NCI-H526 (cell line): ENCODE data around the gene NOMO2.
"Not testable (repeated sequence)": the region's sequence is repeated elsewhere in the genome, so short reads cannot be mapped to it uniquely, and the experiment has no call there.

ENCODE experiments used
- DNase-seq, 2 experiments: peaks; one replicate each; lab custom pipeline; 2025; lab: John Stamatoyannopoulos, UW

NOMO2 gene, protein sequence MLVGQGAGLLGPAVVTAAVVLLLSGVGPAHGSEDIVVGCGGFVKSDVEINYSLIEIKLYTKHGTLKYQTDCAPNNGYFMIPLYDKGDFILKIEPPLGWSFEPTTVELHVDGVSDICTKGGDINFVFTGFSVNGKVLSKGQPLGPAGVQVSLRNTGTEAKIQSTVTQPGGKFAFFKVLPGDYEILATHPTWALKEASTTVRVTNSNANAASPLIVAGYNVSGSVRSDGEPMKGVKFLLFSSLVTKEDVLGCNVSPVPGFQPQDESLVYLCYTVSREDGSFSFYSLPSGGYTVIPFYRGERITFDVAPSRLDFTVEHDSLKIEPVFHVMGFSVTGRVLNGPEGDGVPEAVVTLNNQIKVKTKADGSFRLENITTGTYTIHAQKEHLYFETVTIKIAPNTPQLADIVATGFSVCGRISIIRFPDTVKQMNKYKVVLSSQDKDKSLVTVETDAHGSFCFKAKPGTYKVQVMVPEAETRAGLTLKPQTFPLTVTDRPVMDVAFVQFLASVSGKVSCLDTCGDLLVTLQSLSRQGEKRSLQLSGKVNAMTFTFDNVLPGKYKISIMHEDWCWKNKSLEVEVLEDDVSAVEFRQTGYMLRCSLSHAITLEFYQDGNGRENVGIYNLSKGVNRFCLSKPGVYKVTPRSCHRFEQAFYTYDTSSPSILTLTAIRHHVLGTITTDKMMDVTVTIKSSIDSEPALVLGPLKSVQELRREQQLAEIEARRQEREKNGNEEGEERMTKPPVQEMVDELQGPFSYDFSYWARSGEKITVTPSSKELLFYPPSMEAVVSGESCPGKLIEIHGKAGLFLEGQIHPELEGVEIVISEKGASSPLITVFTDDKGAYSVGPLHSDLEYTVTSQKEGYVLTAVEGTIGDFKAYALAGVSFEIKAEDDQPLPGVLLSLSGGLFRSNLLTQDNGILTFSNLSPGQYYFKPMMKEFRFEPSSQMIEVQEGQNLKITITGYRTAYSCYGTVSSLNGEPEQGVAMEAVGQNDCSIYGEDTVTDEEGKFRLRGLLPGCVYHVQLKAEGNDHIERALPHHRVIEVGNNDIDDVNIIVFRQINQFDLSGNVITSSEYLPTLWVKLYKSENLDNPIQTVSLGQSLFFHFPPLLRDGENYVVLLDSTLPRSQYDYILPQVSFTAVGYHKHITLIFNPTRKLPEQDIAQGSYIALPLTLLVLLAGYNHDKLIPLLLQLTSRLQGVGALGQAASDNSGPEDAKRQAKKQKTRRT

GRCh38 chr16:18561727-18562314 is at the start of gene NOMO2:
Gene NOMO2 (minus strand): TSS chr16:18562097. CDS start chr16:18562040, 57 bp downstream.
- DNase-seq, result not testable (repeated sequence)

GRCh38 chr16:18610147-18610803 is 48.4 kb upstream of the NOMO2 start:
- not testable (repeated sequence) for DNase-seq

GRCh38 chr16:18608271-18608670 is 46.4 kb upstream of the NOMO2 start:
- not testable (repeated sequence) for DNase-seq

- DNase-seq, result not testable (repeated sequence)
Measured at GRCh38 chr16:18603572-18604246, 41.8 kb upstream of the NOMO2 start.

DNA sequence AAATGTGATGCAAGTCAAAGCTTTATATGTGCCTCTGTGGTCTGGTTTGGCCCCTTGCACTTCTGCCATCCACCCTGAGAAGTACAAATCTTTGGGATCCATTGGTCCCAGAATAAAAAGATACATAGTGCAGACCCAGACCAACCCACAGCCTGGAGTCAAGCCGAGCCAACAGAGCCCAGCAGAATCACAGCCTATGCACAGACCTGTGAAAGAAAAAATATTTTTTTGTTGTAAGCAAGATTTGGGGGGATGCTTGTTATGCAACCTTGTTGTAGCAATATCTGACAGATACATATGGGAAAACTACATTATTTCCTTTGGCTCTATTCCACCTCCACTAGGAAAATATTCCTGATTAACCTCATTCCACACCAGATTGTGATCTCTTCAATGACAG is 36.7 kb upstream of the NOMO2 start:
- not testable (repeated sequence) for DNase-seq

DNA sequence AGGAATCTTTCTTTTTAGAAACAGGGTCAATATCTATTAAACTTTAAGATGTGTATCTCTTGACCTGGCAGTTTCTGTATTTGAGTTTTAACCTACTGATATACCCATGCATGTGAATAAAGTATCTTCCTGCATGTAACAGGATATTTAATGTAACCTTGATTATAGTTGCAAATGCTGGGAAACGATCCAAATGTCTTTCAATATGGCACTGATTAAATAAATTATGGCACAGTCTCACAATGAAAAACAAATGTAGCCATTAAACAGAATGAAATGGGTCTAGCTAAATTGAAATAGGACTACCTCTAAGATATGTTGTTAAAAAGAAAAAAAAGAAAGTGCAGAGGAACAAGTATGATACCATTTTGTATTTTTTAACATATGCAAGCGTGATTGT is 35.8 kb upstream of the NOMO2 start:
- DNase-seq, result not testable (repeated sequence)

DNA sequence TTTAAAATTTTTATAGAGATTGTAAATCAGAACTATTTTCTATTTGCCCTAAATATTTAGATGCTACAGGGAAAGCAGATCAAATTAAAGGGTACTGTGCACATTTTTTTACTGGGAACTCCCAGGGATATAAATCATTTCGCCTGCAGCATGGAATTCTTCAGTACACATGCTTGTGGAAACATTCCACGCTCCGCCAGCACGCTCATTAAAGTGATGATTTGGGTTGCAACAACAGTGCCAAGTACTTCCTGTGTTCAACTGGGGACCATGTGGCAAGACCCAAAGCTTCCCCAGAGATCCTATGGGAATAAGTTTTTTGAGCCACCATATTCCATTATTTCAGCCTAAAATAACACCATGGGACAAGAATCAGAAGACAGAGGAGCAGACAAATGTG is 35.4 kb upstream of the NOMO2 start:
- DNase-seq, result not testable (repeated sequence)

DNA sequence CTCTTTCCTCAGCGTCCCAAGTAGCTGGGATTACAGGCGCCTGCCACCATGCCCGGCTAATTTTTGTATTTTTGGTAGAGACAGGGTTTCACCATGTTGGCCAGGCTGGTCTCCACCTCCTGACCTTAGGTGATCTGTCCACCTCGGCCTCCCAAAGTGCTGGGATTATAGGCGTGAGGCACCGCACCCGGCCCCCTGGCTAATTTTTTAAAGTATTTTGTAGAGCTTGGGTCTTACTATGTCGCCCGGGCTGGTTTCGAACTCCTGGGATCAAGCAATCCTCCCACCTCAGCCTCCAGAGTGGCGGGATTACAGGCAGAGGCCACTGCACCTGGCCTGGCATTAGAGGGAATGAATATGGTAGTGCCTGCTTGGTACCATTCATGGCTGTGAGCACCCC is 33.9 kb upstream of the NOMO2 start:
- not testable (repeated sequence) for DNase-seq

DNA sequence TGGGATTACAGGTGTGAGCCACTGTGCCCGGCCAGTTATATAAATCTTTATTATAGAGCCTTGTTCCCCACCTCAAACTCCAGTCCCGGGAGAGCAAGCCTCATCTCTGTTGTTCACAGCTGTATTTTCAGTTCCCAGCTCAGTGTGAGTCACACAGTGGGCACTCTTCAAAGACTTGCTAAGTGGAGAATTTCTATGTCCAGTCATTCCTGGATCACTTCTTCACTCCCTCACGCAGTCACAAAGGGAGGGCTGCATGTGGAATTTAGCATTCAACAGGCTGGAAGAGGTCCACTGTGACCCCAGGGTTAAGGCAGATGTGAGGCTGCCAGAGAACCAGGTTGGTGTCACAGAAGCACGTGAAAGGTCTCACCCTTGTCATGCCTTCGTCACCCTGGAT is 33.0 kb upstream of the NOMO2 start:
- not testable (repeated sequence) for DNase-seq

DNA sequence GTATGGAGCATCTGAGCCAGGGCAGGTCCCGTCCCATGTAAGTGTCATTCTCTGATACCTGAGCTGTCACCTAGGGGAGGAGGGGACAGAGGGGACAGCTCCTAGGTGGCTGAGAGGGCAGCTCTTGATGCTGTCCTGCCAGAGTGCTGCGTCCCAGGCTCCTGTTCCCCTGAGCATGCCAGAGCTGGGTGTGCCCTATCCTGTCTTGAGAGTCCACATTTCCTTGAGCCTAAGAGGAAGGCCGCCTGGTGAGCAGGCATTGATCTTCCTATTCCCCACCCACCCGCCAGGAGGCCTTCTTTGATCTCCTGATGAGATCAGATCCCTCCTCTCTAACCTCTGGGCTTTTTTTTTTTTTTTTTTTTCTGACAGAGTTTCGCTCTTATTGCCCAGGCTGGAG is 32.0 kb upstream of the NOMO2 start:
- not testable (repeated sequence) for DNase-seq

- DNase-seq, result not testable (repeated sequence)
Measured at GRCh38 chr16:18592982-18593381, 31.1 kb upstream of the NOMO2 start.

- peak; percentile 2 to 27 for DNase-seq
Measured at GRCh38 chr16:18591908-18592307, 30.0 kb upstream of the NOMO2 start.

DNA sequence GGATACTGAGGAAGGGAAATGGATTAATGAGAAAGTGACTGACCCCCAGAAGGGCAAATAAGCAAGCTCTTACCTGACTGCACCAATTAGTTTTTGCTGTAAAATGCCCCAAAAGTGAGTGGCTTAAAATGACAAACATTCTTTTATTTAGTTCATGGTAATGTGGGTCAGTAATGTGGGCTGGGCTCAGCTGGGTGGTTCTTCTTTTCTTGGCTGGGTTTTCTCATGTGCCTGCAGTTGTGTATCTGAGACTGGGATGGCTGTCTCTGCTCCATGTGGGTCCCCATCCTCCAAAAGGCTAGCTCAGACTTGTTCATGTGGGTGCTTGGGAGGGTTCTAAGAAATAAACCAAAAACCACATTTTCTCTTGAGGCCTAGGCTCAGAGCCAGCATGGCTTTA is 29.5 kb upstream of the NOMO2 start:
- not testable (repeated sequence) for DNase-seq

- not testable (repeated sequence) for DNase-seq
Measured at GRCh38 chr16:18589806-18590205, 27.9 kb upstream of the NOMO2 start.

DNA sequence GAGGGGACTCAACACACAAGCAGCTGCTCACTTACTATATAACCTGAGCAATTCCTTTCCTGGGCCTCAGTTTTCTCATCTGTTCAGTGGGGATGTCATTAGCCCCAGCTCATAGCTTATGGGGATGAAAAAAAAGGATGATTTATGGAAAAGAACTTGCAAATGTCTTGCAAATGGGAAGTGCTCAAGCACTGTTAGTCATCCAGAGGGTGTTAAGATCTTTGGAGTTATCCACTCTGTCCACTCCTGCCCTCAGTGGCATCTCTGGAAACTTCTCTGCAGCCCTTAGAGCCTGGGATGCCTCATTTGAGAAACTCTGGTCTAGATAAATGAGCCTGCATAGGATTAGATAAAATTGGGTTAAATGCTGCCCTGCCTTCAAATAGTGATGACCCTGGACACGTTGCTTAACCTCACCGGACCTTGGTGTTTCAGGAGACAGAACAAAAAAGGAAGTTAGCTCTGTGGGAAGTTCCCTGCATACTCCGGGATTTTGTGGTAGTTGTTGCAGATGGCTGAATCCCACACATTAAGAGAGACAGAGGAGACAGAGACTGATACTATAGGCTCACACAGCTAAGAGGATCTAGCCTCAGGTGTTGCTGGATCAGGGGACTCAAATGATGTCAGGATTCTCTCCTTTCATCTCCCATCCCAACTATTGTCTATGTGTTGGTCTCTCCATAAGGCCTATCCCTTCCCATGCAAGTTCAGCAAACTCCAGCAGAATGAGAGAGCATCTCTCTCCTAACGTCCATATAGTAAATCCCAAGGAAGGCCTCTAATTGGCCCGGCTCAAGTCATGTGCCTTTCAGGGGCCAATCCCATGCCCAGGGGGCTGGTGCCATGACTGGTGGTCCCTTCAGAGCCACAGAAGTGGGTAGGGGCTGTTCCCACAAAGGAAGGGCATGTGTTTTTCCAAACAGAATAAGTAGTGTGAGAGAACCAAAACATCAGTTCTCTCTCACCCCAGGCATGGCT is 25.0 kb upstream of the NOMO2 start:
- DNase-seq, result not testable (repeated sequence)

- DNase-seq, result not testable (repeated sequence)
Measured at GRCh38 chr16:18585789-18586188, 23.9 kb upstream of the NOMO2 start.

- no peak for DNase-seq
Measured at GRCh38 chr16:18582902-18583301, 21.0 kb upstream of the NOMO2 start.

- DNase-seq, result not testable (repeated sequence)
Measured at GRCh38 chr16:18580396-18580795, 18.5 kb upstream of the NOMO2 start.

DNA sequence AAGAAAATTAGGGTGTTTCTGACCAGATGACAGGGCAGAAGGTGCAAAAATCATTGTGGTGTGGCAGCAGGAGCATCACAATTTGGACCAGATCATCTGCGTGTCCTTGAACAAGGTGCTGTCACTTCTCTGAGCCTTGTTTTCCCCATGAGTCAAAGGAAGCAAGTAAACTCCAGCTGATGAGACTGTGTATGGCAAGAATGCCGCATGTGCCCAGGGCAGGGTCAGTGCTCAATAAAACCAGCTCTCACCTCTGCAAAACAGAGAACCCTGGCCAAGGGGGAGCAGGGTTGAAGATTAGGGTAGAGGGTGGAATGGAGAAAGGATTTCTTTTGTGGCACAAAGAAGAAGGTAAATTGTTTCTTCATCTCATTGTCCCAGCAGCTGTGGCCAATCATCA is 17.4 kb upstream of the NOMO2 start:
- not testable (repeated sequence) for DNase-seq
